ENCODE data around the gene SYT5. TPM values are rescaled to one million over a fixed set of nuclear protein-coding genes. Genes with fewer than 3 reads are reported as not detected.

SYT5 gene
- total and polyA plus RNA-seq, 2 of the 13 experiments (the other 11 are each of a cell fraction or from before 2014, with no cell fraction given) = not detected

DNA sequence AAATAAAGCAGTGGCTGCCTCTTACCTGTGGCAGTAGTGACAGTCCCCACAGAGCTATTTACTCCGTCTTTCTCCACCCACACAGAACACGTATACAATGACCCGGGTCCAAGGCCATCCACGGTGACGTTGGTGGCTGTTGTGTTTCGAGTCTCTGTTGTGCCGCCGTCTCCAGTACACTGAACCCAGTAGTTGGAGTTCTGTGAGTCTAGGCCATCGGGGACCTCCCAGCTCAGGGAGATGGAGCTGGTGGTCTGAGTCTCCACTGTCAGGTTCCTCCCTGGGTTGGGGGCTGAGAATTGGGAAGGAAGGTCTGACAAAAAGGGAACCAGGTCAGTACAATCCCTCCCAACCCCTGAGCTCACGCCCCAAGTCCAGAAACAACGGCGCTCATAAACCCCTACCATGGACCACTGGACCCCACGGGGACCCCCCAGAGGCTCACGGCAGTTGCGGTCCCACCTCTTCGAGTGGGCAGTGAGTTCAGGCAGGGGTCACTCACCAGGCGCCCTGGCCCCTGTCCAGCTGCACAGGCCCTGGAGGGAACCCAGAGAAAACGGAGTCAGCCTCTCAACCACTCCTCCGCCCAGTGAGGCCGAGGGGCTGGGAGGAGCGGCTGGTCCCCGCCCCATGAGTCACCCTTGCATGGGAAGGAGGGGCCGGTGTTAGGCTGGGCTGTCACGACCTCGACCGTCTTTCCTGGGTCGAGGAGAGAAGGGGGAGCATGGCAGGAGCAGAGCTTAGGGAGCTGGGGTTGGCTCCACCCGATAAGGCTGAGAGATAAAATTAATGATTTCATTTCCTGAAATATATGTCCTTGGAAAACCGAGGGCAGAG, 26.8 kb upstream of the SYT5 start (continued):
- no peak; the same call in 1 of the 2 replicates for TF ChIP-seq ZNF639 (CRISPR knock-in tag; conservative IDR thresholded peaks at IDR 0.05)
- no peak for TF ChIP-seq ZNF101 (CRISPR knock-in tag; IDR thresholded peaks at IDR 0.05; ENCODE audit: borderline replicate concordance, low read depth)
- TF ChIP-seq, protein P1, sequence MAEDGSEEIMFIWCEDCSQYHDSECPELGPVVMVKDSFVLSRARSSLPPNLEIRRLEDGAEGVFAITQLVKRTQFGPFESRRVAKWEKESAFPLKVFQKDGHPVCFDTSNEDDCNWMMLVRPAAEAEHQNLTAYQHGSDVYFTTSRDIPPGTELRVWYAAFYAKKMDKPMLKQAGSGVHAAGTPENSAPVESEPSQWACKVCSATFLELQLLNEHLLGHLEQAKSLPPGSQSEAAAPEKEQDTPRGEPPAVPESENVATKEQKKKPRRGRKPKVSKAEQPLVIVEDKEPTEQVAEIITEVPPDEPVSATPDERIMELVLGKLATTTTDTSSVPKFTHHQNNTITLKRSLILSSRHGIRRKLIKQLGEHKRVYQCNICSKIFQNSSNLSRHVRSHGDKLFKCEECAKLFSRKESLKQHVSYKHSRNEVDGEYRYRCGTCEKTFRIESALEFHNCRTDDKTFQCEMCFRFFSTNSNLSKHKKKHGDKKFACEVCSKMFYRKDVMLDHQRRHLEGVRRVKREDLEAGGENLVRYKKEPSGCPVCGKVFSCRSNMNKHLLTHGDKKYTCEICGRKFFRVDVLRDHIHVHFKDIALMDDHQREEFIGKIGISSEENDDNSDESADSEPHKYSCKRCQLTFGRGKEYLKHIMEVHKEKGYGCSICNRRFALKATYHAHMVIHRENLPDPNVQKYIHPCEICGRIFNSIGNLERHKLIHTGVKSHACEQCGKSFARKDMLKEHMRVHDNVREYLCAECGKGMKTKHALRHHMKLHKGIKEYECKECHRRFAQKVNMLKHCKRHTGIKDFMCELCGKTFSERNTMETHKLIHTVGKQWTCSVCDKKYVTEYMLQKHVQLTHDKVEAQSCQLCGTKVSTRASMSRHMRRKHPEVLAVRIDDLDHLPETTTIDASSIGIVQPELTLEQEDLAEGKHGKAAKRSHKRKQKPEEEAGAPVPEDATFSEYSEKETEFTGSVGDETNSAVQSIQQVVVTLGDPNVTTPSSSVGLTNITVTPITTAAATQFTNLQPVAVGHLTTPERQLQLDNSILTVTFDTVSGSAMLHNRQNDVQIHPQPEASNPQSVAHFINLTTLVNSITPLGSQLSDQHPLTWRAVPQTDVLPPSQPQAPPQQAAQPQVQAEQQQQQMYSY (CRISPR knock-in tag; IDR thresholded peaks at IDR 0.05) = peak; percentile 54; the same call in 1 of the 2 replicates
- TF ChIP-seq KAT8 (CRISPR knock-in tag; IDR thresholded peaks at IDR 0.05) = peak; percentile 24; the same call in 1 of the 2 replicates
- TF ChIP-seq, protein P2, sequence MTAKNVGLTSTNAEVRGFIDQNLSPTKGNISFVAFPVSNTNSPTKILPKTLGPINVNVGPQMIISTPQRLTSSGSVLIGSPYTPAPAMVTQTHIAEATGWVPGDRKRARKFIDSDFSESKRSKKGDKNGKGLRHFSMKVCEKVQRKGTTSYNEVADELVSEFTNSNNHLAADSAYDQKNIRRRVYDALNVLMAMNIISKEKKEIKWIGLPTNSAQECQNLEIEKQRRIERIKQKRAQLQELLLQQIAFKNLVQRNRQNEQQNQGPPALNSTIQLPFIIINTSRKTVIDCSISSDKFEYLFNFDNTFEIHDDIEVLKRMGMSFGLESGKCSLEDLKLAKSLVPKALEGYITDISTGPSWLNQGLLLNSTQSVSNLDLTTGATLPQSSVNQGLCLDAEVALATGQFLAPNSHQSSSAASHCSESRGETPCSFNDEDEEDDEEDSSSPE (CRISPR knock-in tag; IDR thresholded peaks at IDR 0.05) = peak; percentile 21
- TF ChIP-seq HES4 (CRISPR knock-in tag; IDR thresholded peaks at IDR 0.05; ENCODE audit: borderline replicate concordance) = 0 out of 2 replicates have a peak, but pooled peaks have one; percentile 40
- TF ChIP-seq HNRNPLL (IDR thresholded peaks at IDR 0.05; ENCODE audit: low read depth, low read length, poor library complexity, severe bottlenecking) = peak; percentile 62
- TF ChIP-seq KDM5A (IDR thresholded peaks at IDR 0.05; ENCODE audit: borderline replicate concordance, low read length) = peak; percentile 50; the same call in 1 of the 2 replicates
- no peak for TF ChIP-seq ZNF124 (CRISPR knock-in tag; IDR thresholded peaks at IDR 0.05)
- TF ChIP-seq ZNF484 (CRISPR knock-in tag; IDR thresholded peaks at IDR 0.05; ENCODE audit: borderline replicate concordance, low read depth) = no peak
- TF ChIP-seq HNF4G (IDR thresholded peaks at IDR 0.05; ENCODE audit: borderline replicate concordance, low read depth, low read length) = no peak; the same call in 1 of the 2 replicates
- peak; percentile 62; the same call in 1 of the 2 replicates for TF ChIP-seq HNF4G (CRISPR knock-in tag; IDR thresholded peaks at IDR 0.05; ENCODE audit: borderline replicate concordance, low read depth)
- no peak for TF ChIP-seq ZNF674 (CRISPR knock-in tag; IDR thresholded peaks at IDR 0.05; ENCODE audit: low read depth)
- TF ChIP-seq AGO2 (optimal IDR thresholded peaks at IDR 0.05; ENCODE audit: low read depth, low read length) = peak; percentile 73
- no peak for TF ChIP-seq HIC2 (CRISPR knock-in tag; IDR thresholded peaks at IDR 0.05; ENCODE audit: low read depth)
- no peak for TF ChIP-seq BATF2 (CRISPR knock-in tag; IDR thresholded peaks at IDR 0.05)
- TF ChIP-seq RFXANK (CRISPR knock-in tag; IDR thresholded peaks at IDR 0.05) = no peak
